Measurements from ENCODE around the gene EFNA5. TPM values are rescaled to one million over a fixed set of nuclear protein-coding genes. Genes with fewer than 3 reads are reported as not detected.
"Not testable (repeated sequence)": the region's sequence is repeated elsewhere in the genome, so short reads cannot be mapped to it uniquely, and the experiment has no call there.

The EFNA5 gene
- total RNA-seq, 1 donor from 2014 or later: 9.1 TPM

GRCh38 chr5:107356891-107357290, 313.8 kb downstream of the EFNA5 start:
- no peak for DNase-seq (ENCODE audit: extremely low read depth, low read depth, low spot score)

DNA sequence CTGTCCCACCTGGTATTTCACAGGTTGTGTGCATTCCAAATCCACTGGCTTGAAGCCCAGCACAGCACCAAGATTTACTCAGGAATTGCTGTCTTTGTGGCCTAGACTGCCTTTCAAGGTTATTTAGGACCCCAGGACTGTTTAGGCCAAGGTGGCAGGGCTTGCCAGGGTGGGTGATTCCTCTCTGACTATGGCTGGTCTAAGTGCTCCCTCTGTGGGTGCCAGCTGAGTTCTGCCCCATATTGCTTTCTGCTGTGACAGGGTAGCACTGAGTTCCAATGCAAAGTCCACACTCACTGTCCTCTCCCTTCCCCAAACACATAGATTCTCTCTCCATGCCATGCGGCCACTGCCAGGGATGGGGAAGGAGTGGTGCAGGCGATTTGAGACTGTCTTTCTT, 318.2 kb downstream of the EFNA5 start:
- no peak for DNase-seq (ENCODE audit: extremely low read depth, low read depth, low spot score)

DNA sequence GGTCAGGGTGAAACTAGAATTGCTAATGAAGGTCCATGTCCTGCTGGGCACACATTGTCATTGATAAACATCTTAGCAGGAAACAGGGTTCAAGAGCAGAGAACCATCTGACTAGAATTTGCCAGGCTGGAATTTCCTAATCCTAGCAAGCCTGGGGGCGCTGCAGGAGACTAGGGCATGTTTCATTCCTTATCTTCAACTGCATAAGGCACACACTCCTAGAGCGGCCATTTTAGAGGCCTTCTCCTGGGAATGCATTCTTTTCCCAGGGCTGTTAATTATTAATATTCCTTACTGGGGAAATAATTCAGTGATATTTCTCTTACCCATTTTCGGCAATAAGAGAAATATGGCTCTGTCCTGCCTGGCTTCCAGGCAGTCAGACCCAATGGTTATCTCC, 324.2 kb downstream of the EFNA5 start:
- DNase-seq (ENCODE audit: extremely low read depth, low read depth, low spot score): not testable (repeated sequence)

- DNase-seq (ENCODE audit: extremely low read depth, low read depth, low spot score): no peak
Measured at GRCh38 chr5:107342371-107342770, 328.4 kb downstream of the EFNA5 start.

- no peak for DNase-seq (ENCODE audit: extremely low read depth, low read depth, low spot score)
Measured at GRCh38 chr5:107341376-107342084, 329.2 kb downstream of the EFNA5 start.

DNA sequence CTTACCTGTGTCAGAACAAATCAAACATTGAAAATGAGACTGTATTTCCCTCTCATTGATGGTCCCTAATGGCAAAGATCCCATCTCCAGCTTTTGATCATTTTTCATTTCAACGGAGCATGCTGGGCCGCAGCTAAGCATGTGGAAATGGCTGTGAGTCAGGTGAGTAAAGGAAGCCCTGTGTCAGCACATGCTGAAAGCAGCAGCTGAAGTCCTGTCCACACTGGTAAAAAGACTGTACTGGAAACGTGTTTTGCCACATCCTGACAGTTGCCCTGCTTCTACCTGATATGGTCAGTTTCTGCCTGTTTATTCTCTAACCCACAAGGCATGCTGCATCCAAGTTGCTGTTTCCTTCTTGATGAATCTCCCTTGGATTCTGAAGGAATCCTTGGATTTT, 330.1 kb downstream of the EFNA5 start:
- no peak for DNase-seq (ENCODE audit: extremely low read depth, low read depth, low spot score)

DNA sequence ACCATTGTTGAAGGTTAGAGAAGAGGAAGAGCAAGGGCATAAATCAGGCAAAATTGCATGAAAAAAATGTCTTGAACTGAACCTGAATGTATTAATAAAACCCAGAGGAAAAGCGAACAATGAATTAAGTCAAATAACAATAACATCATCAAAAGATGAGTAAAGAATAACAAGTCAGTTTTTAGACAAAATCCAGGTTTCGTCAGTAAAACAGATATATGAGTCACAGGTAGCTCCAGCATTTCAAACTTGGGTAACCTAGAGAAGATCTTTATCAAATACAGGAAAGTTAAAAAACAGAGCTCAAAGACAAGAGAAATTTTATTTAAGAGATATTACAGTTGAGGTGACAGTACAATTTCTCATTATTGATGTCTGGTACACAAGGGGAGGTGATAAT, 332.4 kb downstream of the EFNA5 start:
- no peak for DNase-seq (ENCODE audit: extremely low read depth, low read depth, low spot score)

DNA sequence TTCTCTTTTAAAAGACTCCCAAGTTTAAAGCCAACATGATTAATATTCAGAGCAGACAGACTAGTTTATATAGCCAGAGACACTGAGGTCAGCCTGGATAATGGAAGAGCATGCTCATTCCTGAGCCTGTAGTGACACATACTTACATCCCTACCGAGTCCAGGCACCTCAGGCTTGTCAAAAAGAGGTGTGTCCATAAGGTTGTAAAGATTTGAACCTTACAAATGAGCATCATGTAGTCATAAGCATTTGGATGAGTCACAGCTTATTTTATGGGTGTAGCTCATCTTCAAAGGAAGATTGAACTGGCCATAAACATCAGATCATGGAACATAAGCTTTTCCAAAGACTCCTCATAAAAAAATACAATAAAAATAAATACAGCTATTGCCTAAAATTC, 333.5 kb downstream of the EFNA5 start:
- no peak for DNase-seq (ENCODE audit: extremely low read depth, low read depth, low spot score)

DNA sequence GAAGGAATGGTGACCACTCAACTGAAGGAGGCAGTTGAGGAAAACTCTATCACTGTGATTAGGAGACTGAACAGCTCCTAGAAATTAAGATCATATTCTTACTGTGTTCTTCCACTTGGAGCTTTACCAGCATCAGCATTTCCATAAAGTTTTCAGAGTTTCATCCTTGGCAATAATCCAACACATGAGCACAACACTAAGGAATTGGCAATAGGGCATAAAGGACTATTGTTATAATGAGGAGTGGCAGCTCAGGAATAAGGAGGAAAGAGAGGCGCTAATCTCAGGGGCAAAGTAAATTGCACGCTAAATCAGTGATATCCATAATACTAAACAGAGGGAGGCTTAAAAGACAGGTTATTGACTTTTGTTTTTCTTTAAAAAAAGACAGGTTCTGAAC, 338.9 kb downstream of the EFNA5 start:
- no peak for DNase-seq (ENCODE audit: extremely low read depth, low read depth, low spot score)

DNA sequence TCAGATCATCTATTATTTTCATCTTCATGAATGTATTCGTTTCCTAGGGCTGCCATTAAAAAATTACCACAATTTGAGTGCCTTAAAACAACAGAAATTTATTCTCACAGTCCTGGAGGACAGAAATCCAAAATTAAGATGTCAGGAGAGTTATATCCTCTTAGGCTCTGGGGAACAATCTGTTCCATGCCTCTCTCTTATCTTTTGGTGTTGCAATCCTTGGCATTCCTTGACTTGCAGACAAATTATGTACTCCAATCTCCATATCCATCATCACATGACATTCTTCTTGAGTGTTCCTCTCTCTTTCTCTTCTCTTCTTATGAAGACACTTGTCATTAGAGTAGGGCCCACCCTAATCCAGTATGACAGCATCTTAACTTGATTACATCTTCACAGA, 339.4 kb downstream of the EFNA5 start:
- no peak for DNase-seq (ENCODE audit: extremely low read depth, low read depth, low spot score)

GRCh38 chr5:107330903-107331302, 339.8 kb downstream of the EFNA5 start:
- DNase-seq (ENCODE audit: extremely low read depth, low read depth, low spot score): no peak

GRCh38 chr5:107329850-107330249, 340.9 kb downstream of the EFNA5 start:
- DNase-seq (ENCODE audit: extremely low read depth, low read depth, low spot score): no peak

All from glomerular endothelial cell (primary cell).